Smooth muscle cell (in vitro differentiated cells): Measurements from ENCODE around the gene SAE1. TPM values are rescaled to one million over a fixed set of nuclear protein-coding genes. Genes with fewer than 3 reads are reported as not detected.
"Not testable (repeated sequence)": the region's sequence is repeated elsewhere in the genome, so short reads cannot be mapped to it uniquely, and the experiment has no call there.

Source experiments
- DNase-seq: peaks from one replicate; lab custom pipeline; 2025; ENCODE audit not compliant: unreplicated experiment; lab: John Stamatoyannopoulos, UW
- H2AFZ ChIP-seq: fragments of 200-600 bp; sonication (generic); 2 replicates; pipeline ENCODE4 v1.6.0; 2016; ENCODE audit warnings: antibody characterized with exemption, low read depth, mild to moderate bottlenecking
- H3F3A ChIP-seq: fragments of 200-600 bp; sonication (generic); 2 replicates; pipeline ENCODE4 v1.6.0; 2017; ENCODE audit warnings: antibody characterized with exemption, low read depth
- H3K27ac ChIP-seq: fragments of 200-600 bp; sonication (generic); 2 replicates; pipeline ENCODE4 v1.5.1; 2016; ENCODE audit warnings: low read depth, mild to moderate bottlenecking
- H3K27me3 ChIP-seq: fragments of 200-600 bp; sonication (generic); 2 replicates; pipeline ENCODE4 v1.6.1; 2016; ENCODE audit warnings: low read depth, mild to moderate bottlenecking
- H3K36me3 ChIP-seq: fragments of 200-600 bp; sonication (generic); 2 replicates; pipeline ENCODE4 v1.5.1; 2016; ENCODE audit warnings: low read depth
- H3K4me1 ChIP-seq: fragments of 200-600 bp; sonication (generic); 2 replicates; pipeline ENCODE4 v1.5.1; 2016; ENCODE audit warnings: low read depth
- H3K4me2 ChIP-seq: fragments of 200-600 bp; sonication (generic); 2 replicates; pipeline ENCODE4 v1.6.0; 2016; ENCODE audit warnings: mild to moderate bottlenecking
- H3K4me3 ChIP-seq: fragments of 200-600 bp; sonication (generic); 2 replicates; pipeline ENCODE4 v1.5.1; 2016; ENCODE audit warnings: mild to moderate bottlenecking
- H3K79me2 ChIP-seq: fragments of 200-600 bp; sonication (generic); 2 replicates; pipeline ENCODE4 v1.6.0; 2016; ENCODE audit warnings: low read depth, mild to moderate bottlenecking
- H3K9ac ChIP-seq: fragments of 200-600 bp; sonication (generic); 2 replicates; pipeline ENCODE4 v1.6.0; 2016; ENCODE audit warnings: low read depth
- H3K9me3 ChIP-seq: fragments of 200-600 bp; sonication (generic); replicated peaks from 2 replicates; pipeline ENCODE4 v1.5.1; 2016; ENCODE audit warnings: low read depth
- H4K20me1 ChIP-seq: fragments of 200-600 bp; sonication (generic); 2 replicates; pipeline ENCODE4 v1.6.0; 2016; ENCODE audit warnings: low read depth
- CTCF ChIP-seq: fragments of 200-600 bp; sonication (generic); IDR thresholded peaks from 2 replicates; pipeline ENCODE4 v1.5.1; 2017; ENCODE audit warnings: borderline replicate concordance, mild to moderate bottlenecking, antibody characterized with exemption; ENCODE audit not compliant: insufficient read depth, poor library complexity, severe bottlenecking
- WGBS: methylation state at CpG from one replicate; pipeline ENCODE4 v1.1.7; 2016; ENCODE audit warnings: low lambda C conversion rate; 5-methylcytosine and 5-hydroxymethylcytosine counted together
- polyA plus RNA-seq: library from polyadenylated mRNA; unstranded; fragments of >200 nt; fragmentation: Nextera tagmentation; extraction: Ambion mirVana; gene quantifications from 2 replicates; pipeline ENCODE4 v1.2.1, GENCODE V29; 2016
- total RNA-seq: library from RNA; depleted of rRNA; stranded (reverse); fragments of >200 nt; gene quantifications from 2 replicates; pipeline ENCODE4 v1.2.3, GENCODE V29; 2014

SAE1 gene
- total and polyA plus RNA-seq, 2 experiments from 2014 or later: 65.9 to 89.4 TPM

GRCh38 chr19:47097396-47098201 is 33.0 kb upstream of the SAE1 start:
- DNase-seq: no peak
- Histone ChIP-seq H3K4me2 (no peak overlapping the region), H3F3A (no peaks in the 10 kb centered on the region), H4K20me1 (peaks cover 80% of the 10 kb centered on the region), H2AFZ (no peak overlapping the region), H3K9me3 (no peaks in the 10 kb centered on the region), H3K36me3 (no peaks in the 10 kb centered on the region), H3K27me3 (no peaks in the 10 kb centered on the region), H3K4me1 (peaks cover 8% of the 10 kb centered on the region), H3K9ac (no peak overlapping the region), H3K4me3 (no peak overlapping the region), H3K79me2 (peaks cover 86% of the 10 kb centered on the region), H3K27ac (no peak overlapping the region)
- no peak for TF ChIP-seq CTCF
- 89% methylated on average over 31 of the region's 31 CpGs for WGBS

- Histone ChIP-seq H3K9me3 (no peaks in the 10 kb centered on the region), H3K4me1 (peaks cover 8% of the 10 kb centered on the region), H3K27me3 (no peaks in the 10 kb centered on the region), H2AFZ (no peak overlapping the region), H3F3A (no peaks in the 10 kb centered on the region), H3K27ac (no peak overlapping the region), H3K4me3 (no peak overlapping the region), H3K4me2 (no peak overlapping the region), H3K9ac (no peak overlapping the region), H3K79me2 (peaks cover 94% of the 10 kb centered on the region), H4K20me1 (peaks cover 89% of the 10 kb centered on the region), H3K36me3 (no peaks in the 10 kb centered on the region)
- DNase-seq: no peak
- no peak for TF ChIP-seq CTCF
- 97% methylated on average over 6 of the region's 6 CpGs for WGBS
Measured at GRCh38 chr19:47098608-47099007, 32.0 kb upstream of the SAE1 start.

- H3K4me1 ChIP-seq: peaks cover 8% of the 10 kb centered on the region
- no peak for DNase-seq
- no peaks in the 10 kb centered on the region for H3K36me3 ChIP-seq
- H3K79me2 ChIP-seq: peaks cover 98% of the 10 kb centered on the region
- H3K4me2 ChIP-seq: no peak overlapping the region
- no peaks in the 10 kb centered on the region for H3K27me3 ChIP-seq
- WGBS: 93% methylated on average over 6 of the region's 6 CpGs
- no peak overlapping the region for H3K9ac ChIP-seq
- peaks cover 89% of the 10 kb centered on the region for H4K20me1 ChIP-seq
- no peak overlapping the region for H3K27ac ChIP-seq
- no peak for TF ChIP-seq CTCF
- no peak overlapping the region for H3K4me3 ChIP-seq
- no peaks in the 10 kb centered on the region for H3K9me3 ChIP-seq
- no peaks in the 10 kb centered on the region for H3F3A ChIP-seq
- no peak overlapping the region for H2AFZ ChIP-seq
Measured at GRCh38 chr19:47099576-47100050, 31.0 kb upstream of the SAE1 start.

- Histone ChIP-seq H4K20me1 (peaks cover 89% of the 10 kb centered on the region), H3K4me1 (peaks cover 8% of the 10 kb centered on the region), H3K4me2 (no peak overlapping the region), H3K27ac (no peak overlapping the region), H3K36me3 (no peaks in the 10 kb centered on the region), H3K4me3 (no peak overlapping the region), H3F3A (no peaks in the 10 kb centered on the region), H3K9ac (no peak overlapping the region), H3K79me2 (peaks cover 100% of the 10 kb centered on the region), H3K27me3 (no peaks in the 10 kb centered on the region), H2AFZ (no peak overlapping the region), H3K9me3 (no peaks in the 10 kb centered on the region)
- TF ChIP-seq CTCF: no peak
- no peak for DNase-seq
- WGBS: 97% methylated on average over 5 of the region's 5 CpGs
Measured at GRCh38 chr19:47100290-47100689, 30.3 kb upstream of the SAE1 start.

- H3K9me3 ChIP-seq, H3K36me3 ChIP-seq, H3K4me3 ChIP-seq, H2AFZ ChIP-seq, DNase-seq, H3K4me1 ChIP-seq, H3K4me2 ChIP-seq, H3K27me3 ChIP-seq, H3K27ac ChIP-seq, H3K9ac ChIP-seq, H3F3A ChIP-seq: not testable (repeated sequence)
- WGBS: 96% methylated on average over 4 of the region's 4 CpGs
- H4K20me1 ChIP-seq: peaks cover 89% of the 10 kb centered on the region
- H3K79me2 ChIP-seq: peaks cover 100% of the 10 kb centered on the region
Measured at GRCh38 chr19:47101116-47101515, 29.5 kb upstream of the SAE1 start.
